Thoracic aorta (tissue), 2 donors: ENCODE measurements around the gene SUCLG1. TPM values are rescaled to one million over a fixed set of nuclear protein-coding genes. Genes with fewer than 3 reads are reported as not detected.
"Not testable (repeated sequence)": the region's sequence is repeated elsewhere in the genome, so short reads cannot be mapped to it uniquely, and the experiment has no call there.

Experiments
- ATAC-seq: fragments of 150-250 bp; one replicate; pipeline ENCODE4 v1.8.0; 2017; ENCODE audit warnings: low read depth; ENCODE audit not compliant: insufficient number of reproducible peaks, low FRiP score
- DNase-seq: peaks from one replicate; pipeline ENCODE4 v3.0.0-alpha.2; 2020; ENCODE audit warnings: low spot score
- H3K27ac ChIP-seq, 2 donors: fragments of 200-600 bp; sonication (generic); 1 replicate in 1 of 2; 2 replicates in 1 of 2; pipeline ENCODE4 v1.5.1; 2016; ENCODE audit warnings: mild to moderate bottlenecking in 2 of 2, moderate library complexity in 2 of 2
- H3K27me3 ChIP-seq: fragments of 200-600 bp; sonication (generic); replicated peaks from 2 replicates; pipeline ENCODE4 v1.6.0; 2016; ENCODE audit warnings: mild to moderate bottlenecking; ENCODE audit not compliant: insufficient read depth
- H3K36me3 ChIP-seq: fragments of 200-600 bp; sonication (generic); one replicate; pipeline ENCODE4 v1.5.1; 2016
- H3K4me1 ChIP-seq, 2 donors: fragments of 200-600 bp; sonication (generic); 1 replicate in 1 of 2; 2 replicates in 1 of 2; pipeline versions ENCODE4 v1.5.1 to v1.6.0; 2016; ENCODE audit warnings: low read depth in 2 of 2, mild to moderate bottlenecking in 1 of 2; ENCODE audit not compliant: control insufficient read depth in 1 of 2
- H3K4me3 ChIP-seq: fragments of 200-600 bp; sonication (generic); 2 replicates; pipeline ENCODE4 v1.5.1; 2016; ENCODE audit warnings: mild to moderate bottlenecking
- H3K9me3 ChIP-seq: fragments of 200-600 bp; sonication (generic); 2 replicates; pipeline ENCODE4 v1.5.1; 2016
- CTCF ChIP-seq: fragments of 200-600 bp; sonication (generic); IDR thresholded peaks from one replicate; pipeline ENCODE4 v1.5.1; 2019; ENCODE audit warnings: antibody characterized with exemption
- total RNA-seq, 2 donors: library from RNA; depleted of rRNA; stranded (reverse); fragments of >200 nt; gene quantifications; one replicate each; pipeline versions ENCODE4 v1.1.0 to v1.2.3, GENCODE V29; 2016

Gene SUCLG1
- total RNA-seq, 2 donors from 2014 or later, result 34.3 to 50.6 TPM

DNA sequence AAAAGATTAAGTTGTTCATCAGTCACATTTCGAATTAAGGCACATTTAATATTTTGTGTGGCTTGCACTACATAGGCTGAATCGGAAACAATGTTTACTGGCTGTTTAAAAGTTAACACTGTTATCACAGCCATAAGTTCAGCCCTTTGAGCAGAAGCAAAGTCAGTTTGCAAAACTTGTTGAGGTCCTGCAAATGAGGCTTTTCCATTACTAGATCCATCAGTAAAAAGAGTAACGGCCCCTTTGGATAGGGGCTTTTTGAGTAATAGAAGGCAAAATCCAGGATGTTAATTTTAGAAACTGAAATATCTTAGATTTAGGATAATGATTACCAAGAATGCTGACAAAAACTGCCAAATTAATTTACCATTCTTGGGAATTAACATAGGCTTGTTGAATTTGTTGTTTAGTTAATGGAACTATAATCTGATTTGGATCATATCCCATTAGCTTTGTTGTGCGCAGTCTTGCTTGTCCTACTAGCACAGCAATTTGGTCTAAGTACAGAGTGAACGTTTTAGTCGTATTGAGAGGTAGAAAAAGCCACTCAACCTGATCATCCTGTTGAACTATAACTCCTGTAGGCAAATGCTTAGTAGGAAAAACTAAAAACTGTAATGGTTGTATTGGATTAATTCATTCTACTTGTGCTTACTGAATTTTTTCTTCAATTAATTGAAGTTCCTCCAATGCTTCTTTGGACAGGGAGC lies 13.9 kb upstream of the SUCLG1 start:
- Histone ChIP-seq H3K36me3 (no peaks in the 10 kb centered on the region), H3K27ac (no peak overlapping the region), H3K4me3 (no peak overlapping the region), H3K9me3 (peaks cover 7% of the 10 kb centered on the region), H3K27me3 (no peaks in the 10 kb centered on the region), H3K4me1 (no peaks in the 10 kb centered on the region)
- TF ChIP-seq CTCF, result no peak
- DNase-seq (no peak), ATAC-seq (no peak)

DNA sequence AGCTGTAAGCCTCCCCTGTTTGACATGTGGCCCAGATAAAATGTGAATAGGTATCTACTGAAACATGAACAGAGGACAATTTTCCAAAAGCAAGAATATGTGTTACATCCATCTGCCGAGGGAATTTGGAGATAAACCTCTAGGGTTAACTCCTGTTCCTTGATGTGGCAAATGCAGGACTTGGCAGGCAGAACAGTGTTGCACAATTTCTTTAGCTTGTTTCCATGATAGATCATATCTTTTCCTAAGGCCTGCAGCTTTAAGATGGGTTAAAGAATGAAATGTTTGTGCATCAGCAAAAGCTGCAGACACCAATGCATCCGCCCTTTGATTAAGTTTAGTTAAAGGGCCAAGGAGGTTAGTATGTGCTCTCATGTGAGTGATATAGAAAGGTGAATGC lies 13.3 kb upstream of the SUCLG1 start:
- DNase-seq, H3K9me3 ChIP-seq, H3K36me3 ChIP-seq: not testable (repeated sequence)

GRCh38 chr2:84467389-84467788 lies 8.3 kb upstream of the SUCLG1 start:
- Histone ChIP-seq H3K27me3 (no peaks in the 10 kb centered on the region), H3K9me3 (no peaks in the 10 kb centered on the region), H3K4me3 (no peak overlapping the region), H3K27ac (no peak overlapping the region), H3K4me1 (no peaks in the 10 kb centered on the region), H3K36me3 (no peaks in the 10 kb centered on the region)
- DNase-seq (no peak), ATAC-seq (no peak)
- TF ChIP-seq CTCF, result no peak

More for the DNA sequence above, 13.3 kb upstream of the SUCLG1 start:
- not testable (repeated sequence) for ATAC-seq, H3K27ac ChIP-seq, H3K4me1 ChIP-seq, H3K4me3 ChIP-seq, H3K27me3 ChIP-seq

GRCh38 chr2:84461310-84461709 lies 2.2 kb upstream of the SUCLG1 start:
- H3K36me3 ChIP-seq, result no peaks in the 10 kb centered on the region

DNA sequence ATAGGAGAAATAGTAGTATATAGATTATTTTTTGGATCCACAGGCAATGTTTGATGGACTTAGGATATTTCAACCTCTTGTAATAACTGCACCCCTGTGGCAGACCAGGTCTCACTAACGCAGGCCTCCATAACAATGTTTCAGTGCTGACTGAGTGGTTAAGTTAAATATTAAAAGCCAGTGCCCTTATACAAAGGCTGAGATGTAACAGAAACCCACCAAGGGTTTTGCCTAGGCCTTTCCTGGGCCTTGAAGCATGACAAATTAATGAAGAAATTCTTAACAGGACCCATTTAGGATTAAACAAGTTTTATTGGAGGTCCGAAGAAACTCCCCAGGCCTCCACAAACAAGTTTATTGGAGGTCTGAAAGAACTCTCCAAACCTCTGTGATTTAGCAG lies 1.6 kb upstream of the SUCLG1 start:
- H3K36me3 ChIP-seq, result no peaks in the 10 kb centered on the region
- DNase-seq (no peak), ATAC-seq (no peak)
- H3K27ac ChIP-seq, result no peak overlapping the region
- TF ChIP-seq CTCF, result no peak
- H3K4me3 ChIP-seq, result no peak overlapping the region
- H3K9me3 ChIP-seq, result no peaks in the 10 kb centered on the region
- H3K4me1 ChIP-seq, result peaks cover 10 to 24% of the 10 kb centered on the region in 2 donors
- H3K27me3 ChIP-seq, result no peaks in the 10 kb centered on the region

More at GRCh38 chr2:84461310-84461709, 2.2 kb upstream of the SUCLG1 start:
- no peak for DNase-seq
- Histone ChIP-seq H3K9me3 (no peaks in the 10 kb centered on the region), H3K4me1 (peaks cover 10 to 24% of the 10 kb centered on the region in 2 donors), H3K4me3 (no peak overlapping the region), H3K27me3 (no peaks in the 10 kb centered on the region), H3K27ac (no peak overlapping the region)
- TF ChIP-seq CTCF, result no peak
- no peak for ATAC-seq
